Uterus (tissue), 2 donors: ENCODE data around the gene MED25.
A peak's percentile ranks its signal among the peaks of the same experiment; 100 is the strongest.

ENCODE experiments used
- CTCF ChIP-seq, 4 experiments: fragments of 200-600 bp in 2 of 4; fragments of 450-650 bp in 2 of 4; sonication (generic) in 2 of 4; IDR thresholded peaks; one replicate each; pipeline ENCODE4 v1.5.1; 2016 to 2019; ENCODE audit warnings: antibody characterized with exemption in 4 of 4, mild to moderate bottlenecking in 2 of 4, moderate library complexity in 1 of 4
- POLR2A ChIP-seq, 2 donors: fragments of 450-650 bp; IDR thresholded peaks; one replicate each; pipeline ENCODE4 v1.6.1; 2016; ENCODE audit warnings: antibody characterized with exemption in 2 of 2, mild to moderate bottlenecking in 1 of 2, moderate library complexity in 1 of 2

GRCh38 chr19:49812997-49813861 is 4.9 kb upstream of the MED25 start, which contains the start of gene FUZ:
- peak; percentile 38 to 65 (median 54) for TF ChIP-seq CTCF (IDR thresholded peaks at IDR 0.05)
- TF ChIP-seq POLR2A (IDR thresholded peaks at IDR 0.05): peak; percentile 6 to 37
